K562 (cell line): ENCODE measurements around the gene FTH1. TPM values are rescaled to one million over a fixed set of nuclear protein-coding genes. Genes with fewer than 3 reads are reported as not detected.

Experiments
- ATF2 ChIP-seq: sonication (generic); formaldehyde crosslinking; IDR thresholded peaks from 2 replicates; pipeline ENCODE4 v1.8.1; 2022; ENCODE audit warnings: missing genetic modification reagents
- CBX5 ChIP-seq: IDR thresholded peaks from 2 replicates; pipeline ENCODE4 v1.6.1; 2014; ENCODE audit warnings: low read depth, borderline replicate concordance
- COPS2 ChIP-seq: fragments of 450-650 bp; conservative IDR thresholded peaks from 2 replicates; pipeline ENCODE4 v1.6.1; 2016; ENCODE audit warnings: mild to moderate bottlenecking, moderate library complexity
- EHMT2 ChIP-seq: fragments of 450-650 bp; IDR thresholded peaks from 2 replicates; pipeline ENCODE4 v1.6.1; 2018; ENCODE audit warnings: antibody characterized with exemption
- ETV5 ChIP-seq: sonication (generic); formaldehyde crosslinking; IDR thresholded peaks from 2 replicates; pipeline ENCODE4 v1.4.0; 2020; ENCODE audit warnings: low read depth, mild to moderate bottlenecking, missing genetic modification reagents
- HMGN3 ChIP-seq: IDR thresholded peaks from 2 replicates; pipeline ENCODE4 v1.6.1; 2011; ENCODE audit warnings: borderline replicate concordance, low read depth, mild to moderate bottlenecking, mixed read lengths, low read length; ENCODE audit not compliant: insufficient read length; ENCODE audit errors: extremely low read depth
- L3MBTL2 ChIP-seq: fragments of 450-650 bp; IDR thresholded peaks from 2 replicates; pipeline ENCODE4 v1.6.1; 2016; ENCODE audit warnings: mild to moderate bottlenecking, moderate library complexity
- MAFG ChIP-seq: fragments of 450-650 bp; conservative IDR thresholded peaks from 2 replicates; pipeline ENCODE4 v1.6.1; 2016; ENCODE audit warnings: missing genetic modification characterization, missing compliant biosample characterization
- MYNN ChIP-seq, 2 experiments: sonication (generic); formaldehyde crosslinking in 1 of 2; IDR thresholded peaks; 2 replicates each; pipeline versions ENCODE4 v1.5.0 to v1.6.1; 2016 to 2020; ENCODE audit warnings: antibody characterized with exemption in 1 of 2, missing genetic modification reagents in 1 of 2
- SAP30 ChIP-seq: fragments of 200-600 bp; sonication (generic); IDR thresholded peaks from 2 replicates; pipeline ENCODE4 v1.6.1; 2012; ENCODE audit warnings: borderline replicate concordance, low read depth, mild to moderate bottlenecking, moderate library complexity, low read length, control low read depth, inconsistent platforms; ENCODE audit not compliant: insufficient read depth, poor library complexity, severe bottlenecking
- SNIP1 ChIP-seq: fragments of 450-650 bp; IDR thresholded peaks from 2 replicates; pipeline ENCODE4 v1.7.1; 2017; ENCODE audit warnings: low read depth, mild to moderate bottlenecking
- TBL1XR1 ChIP-seq, 2 experiments: IDR thresholded peaks; 2 replicates each; pipeline ENCODE4 v1.6.1; 2012; ENCODE audit warnings: improper control_type of control experiment in 2 of 2, low read length in 2 of 2, mild to moderate bottlenecking in 1 of 2
- TRIM24 ChIP-seq, 2 experiments: fragments of 450-650 bp; IDR thresholded peaks; 2 replicates each; pipeline ENCODE4 v1.6.1; 2016
- USF1 ChIP-seq: sonication (generic); formaldehyde crosslinking; IDR thresholded peaks from 2 replicates; pipeline ENCODE4 v1.9.0; 2022; ENCODE audit warnings: mild to moderate bottlenecking, missing genetic modification reagents
- ZNF253 ChIP-seq: fragments of 250-450 bp; sonication (Bioruptor Pico); conservative IDR thresholded peaks from 2 replicates; pipeline ENCODE4 v1.6.1; 2021; ENCODE audit warnings: mild to moderate bottlenecking
- ZNF347 ChIP-seq: fragments of 450-650 bp; formaldehyde crosslinking; IDR thresholded peaks from 2 replicates; pipeline ENCODE4 v1.4.0; 2020; ENCODE audit warnings: low read depth, mild to moderate bottlenecking, moderate library complexity
- ZNF561 ChIP-seq: fragments of 450-650 bp; formaldehyde crosslinking; conservative IDR thresholded peaks from 2 replicates; pipeline ENCODE4 v1.4.0; 2020; ENCODE audit warnings: mild to moderate bottlenecking, moderate library complexity
- ZNF764 ChIP-seq: fragments of 250-450 bp; sonication (Bioruptor Pico); IDR thresholded peaks from 2 replicates; pipeline ENCODE4 v1.4.0; 2020; ENCODE audit warnings: low read depth, mild to moderate bottlenecking, moderate library complexity
- polyA plus RNA-seq, 8 experiments: library from polyadenylated mRNA; depleted of rRNA in 4 of 8; stranded (reverse) in 5 of 8; unstranded in 3 of 8; fragments of >200 nt; fragmentation: Nextera tagmentation in 2 of 8; fragmentation: Illumina TruSeq in 1 of 8; extraction: Ambion mirVana in 2 of 8; extraction: Trizol in 1 of 8; gene quantifications; 2 replicates each; pipeline versions ENCODE4 v1.2.1 to v1.2.3, GENCODE V29; 2011 to 2014; ENCODE audit warnings: inconsistent platforms in 1 of 8, missing spikeins in 1 of 8
- total RNA-seq, 7 experiments: library from RNA; depleted of rRNA in 6 of 7; stranded (reverse); fragments of >200 nt in 6 of 7; fragmentation: Illumina TruSeq in 2 of 7; extraction: Trizol in 2 of 7; gene quantifications; 2 replicates each; pipeline versions ENCODE4 v1.2.1 to v1.2.3, GENCODE V29; 2011 to 2021; ENCODE audit warnings: low replicate concordance in 1 of 7
- TF ChIP-seq, protein P1 (sequence below): fragments of 250-450 bp; sonication (Bioruptor Pico); IDR thresholded peaks from 2 replicates; pipeline ENCODE4 v1.8.0; 2021; ENCODE audit warnings: moderate library complexity, mild to moderate bottlenecking, inconsistent platforms
- TF ChIP-seq, protein P2 (sequence below): IDR thresholded peaks from 2 replicates; pipeline ENCODE4 v1.6.1; 2012; ENCODE audit warnings: low read depth, low read length, improper control_type of control experiment, borderline replicate concordance
- TF ChIP-seq, protein P3 (sequence below), 2 experiments: fragments of 250-450 bp in 1 of 2; fragments of 450-650 bp in 1 of 2; sonication (Bioruptor Pico) in 1 of 2; IDR thresholded peaks; 2 replicates each; pipeline versions ENCODE4 v1.6.1 to v1.8.0; 2016 to 2021; ENCODE audit warnings: mild to moderate bottlenecking in 2 of 2, moderate library complexity in 2 of 2, missing compliant biosample characterization in 1 of 2, missing genetic modification characterization in 1 of 2

FTH1 gene
- total and polyA plus RNA-seq, 9 of the 15 experiments (the other 6 are each of a cell fraction or from before 2014, with no cell fraction given): 370 to 3,146 (median 802) TPM

GRCh38 chr11:61917334-61918109, 49.9 kb downstream of the FTH1 start, which contains the start of gene RAB3IL1 (continued):
- TF ChIP-seq CBX5 (no peak), MAFG (tag) (no peak), L3MBTL2 (peak; percentile 84), USF1 (CRISPR knock-in tag) (peak; percentile 79), ATF2 (CRISPR knock-in tag) (no peak), ZNF561 (CRISPR knock-in tag) (no peak), COPS2 (no peak), ZNF347 (CRISPR knock-in tag) (no peak), EHMT2 (no peak), ETV5 (CRISPR knock-in tag) (no peak), TBL1XR1 (IDR thresholded peaks at IDR 0.05; ENCODE audit: low read length in 2 of 2) (no peak), MYNN (IDR thresholded peaks at IDR 0.05) (no peak), MYNN (CRISPR knock-in tag; IDR thresholded peaks at IDR 0.05) (no peak), ZNF253 (CRISPR knock-in tag) (no peak), TRIM24 (IDR thresholded peaks at IDR 0.05) (0 out of 4 replicates have a peak, but pooled peaks of 1 of the 2 experiments have one; percentile 24), HMGN3 (peak; percentile 67), SAP30 (peak; percentile 91), ZNF764 (CRISPR knock-in tag) (no peak), SNIP1 (no peak)
- TF ChIP-seq, protein P1, sequence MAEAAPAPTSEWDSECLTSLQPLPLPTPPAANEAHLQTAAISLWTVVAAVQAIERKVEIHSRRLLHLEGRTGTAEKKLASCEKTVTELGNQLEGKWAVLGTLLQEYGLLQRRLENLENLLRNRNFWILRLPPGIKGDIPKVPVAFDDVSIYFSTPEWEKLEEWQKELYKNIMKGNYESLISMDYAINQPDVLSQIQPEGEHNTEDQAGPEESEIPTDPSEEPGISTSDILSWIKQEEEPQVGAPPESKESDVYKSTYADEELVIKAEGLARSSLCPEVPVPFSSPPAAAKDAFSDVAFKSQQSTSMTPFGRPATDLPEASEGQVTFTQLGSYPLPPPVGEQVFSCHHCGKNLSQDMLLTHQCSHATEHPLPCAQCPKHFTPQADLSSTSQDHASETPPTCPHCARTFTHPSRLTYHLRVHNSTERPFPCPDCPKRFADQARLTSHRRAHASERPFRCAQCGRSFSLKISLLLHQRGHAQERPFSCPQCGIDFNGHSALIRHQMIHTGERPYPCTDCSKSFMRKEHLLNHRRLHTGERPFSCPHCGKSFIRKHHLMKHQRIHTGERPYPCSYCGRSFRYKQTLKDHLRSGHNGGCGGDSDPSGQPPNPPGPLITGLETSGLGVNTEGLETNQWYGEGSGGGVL (CRISPR knock-in tag): no peak
- TF ChIP-seq, protein P2, sequence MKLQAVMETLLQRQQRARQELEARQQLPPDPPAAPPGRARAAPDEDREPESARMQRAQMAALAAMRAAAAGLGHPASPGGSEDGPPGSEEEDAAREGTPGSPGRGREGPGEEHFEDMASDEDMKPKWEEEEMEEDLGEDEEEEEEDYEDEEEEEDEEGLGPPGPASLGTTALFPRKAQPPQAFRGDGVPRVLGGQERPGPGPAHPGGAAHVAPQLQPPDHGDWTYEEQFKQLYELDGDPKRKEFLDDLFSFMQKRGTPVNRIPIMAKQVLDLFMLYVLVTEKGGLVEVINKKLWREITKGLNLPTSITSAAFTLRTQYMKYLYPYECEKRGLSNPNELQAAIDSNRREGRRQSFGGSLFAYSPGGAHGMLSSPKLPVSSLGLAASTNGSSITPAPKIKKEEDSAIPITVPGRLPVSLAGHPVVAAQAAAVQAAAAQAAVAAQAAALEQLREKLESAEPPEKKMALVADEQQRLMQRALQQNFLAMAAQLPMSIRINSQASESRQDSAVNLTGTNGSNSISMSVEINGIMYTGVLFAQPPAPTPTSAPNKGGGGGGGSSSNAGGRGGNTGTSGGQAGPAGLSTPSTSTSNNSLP: no peak
- TF ChIP-seq, protein P3, sequence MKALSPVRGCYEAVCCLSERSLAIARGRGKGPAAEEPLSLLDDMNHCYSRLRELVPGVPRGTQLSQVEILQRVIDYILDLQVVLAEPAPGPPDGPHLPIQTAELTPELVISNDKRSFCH (CRISPR knock-in tag; IDR thresholded peaks at IDR 0.05): no peak
- TF ChIP-seq, protein P3 (tag; IDR thresholded peaks at IDR 0.05): peak; percentile 68; the same call in 1 of the 2 replicates
